ENCODE measurements around the gene WNT6. TPM values are rescaled to one million over a fixed set of nuclear protein-coding genes. Genes with fewer than 3 reads are reported as not detected.

Gene WNT6
- total RNA-seq, 1 experiment from 2014 or later = not detected

- ChIA-PET CTCF (no interaction called here), POLR2A (interaction anchor here (0.5 to 1.4 kb wide), 3 partner anchors 41 to 102 kb away, joined by 3 read pairs; no protein-coding TSS in a partner anchor)
- H3K4me3 Mint-ChIP-seq (ENCODE audit: unreplicated experiment) = no peak overlapping the region
- no peaks in the 10 kb centered on the region for H3K36me3 Mint-ChIP-seq (ENCODE audit: insufficient read depth, unreplicated experiment)
- BruUV-seq (replicated peaks) = no TSS peak
- intact Hi-C loops (cut with micrococcal nuclease) = no loop called here
- no peak for DNase-seq (ENCODE audit: unreplicated experiment)
- no peaks in the 10 kb centered on the region for H3K9me3 Mint-ChIP-seq (ENCODE audit: unreplicated experiment)
- TF ChIP-seq CTCF (IDR thresholded peaks at IDR 0.05; ENCODE audit: unreplicated experiment) = no peak
- H3K27ac Mint-ChIP-seq (ENCODE audit: low read depth, unreplicated experiment) = no peak overlapping the region
- H3K27me3 Mint-ChIP-seq (ENCODE audit: insufficient read depth, unreplicated experiment) = peaks cover 19% of the 10 kb centered on the region
- peaks cover 6% of the 10 kb centered on the region for H3K4me1 Mint-ChIP-seq (ENCODE audit: insufficient read depth, unreplicated experiment)
Observed at GRCh38 chr2:218812861-218813260, 46.7 kb upstream of the WNT6 start.

- BruUV-seq (replicated peaks) = no TSS peak
Observed at GRCh38 chr2:218813771-218814460, 45.7 kb upstream of the WNT6 start.

GRCh38 chr2:218814540-218815243 is 44.9 kb upstream of the WNT6 start:
- CTCF ChIA-PET = interaction anchor here (0.7 to 2.0 kb wide), 3 partner anchors 83 to 168 kb away, joined by 3 to 11 read pairs (median 4); partner anchors contain the start of gene TTLL4
- TF ChIP-seq CTCF (IDR thresholded peaks at IDR 0.05; ENCODE audit: unreplicated experiment) = no peak
- H3K4me3 Mint-ChIP-seq (ENCODE audit: unreplicated experiment) = no peak overlapping the region
- BruUV-seq (replicated peaks) = no TSS peak
- POLR2A ChIA-PET = interaction anchor here (1.4 kb wide), 1 partner anchor 104 kb away, joined by 3 read pairs; no protein-coding TSS in a partner anchor
- intact Hi-C loops (cut with micrococcal nuclease) = no loop called here
- H3K9me3 Mint-ChIP-seq (ENCODE audit: unreplicated experiment) = no peaks in the 10 kb centered on the region
- no peak overlapping the region for H3K27ac Mint-ChIP-seq (ENCODE audit: low read depth, unreplicated experiment)
- H3K36me3 Mint-ChIP-seq (ENCODE audit: insufficient read depth, unreplicated experiment) = no peaks in the 10 kb centered on the region
- peaks cover 6% of the 10 kb centered on the region for H3K4me1 Mint-ChIP-seq (ENCODE audit: insufficient read depth, unreplicated experiment)
- H3K27me3 Mint-ChIP-seq (ENCODE audit: insufficient read depth, unreplicated experiment) = peaks cover 19% of the 10 kb centered on the region
- DNase-seq (ENCODE audit: unreplicated experiment) = no peak

More at GRCh38 chr2:218813771-218814460, 45.7 kb upstream of the WNT6 start:
- H3K9me3 Mint-ChIP-seq (ENCODE audit: unreplicated experiment) = no peaks in the 10 kb centered on the region
- no peak for TF ChIP-seq CTCF (IDR thresholded peaks at IDR 0.05; ENCODE audit: unreplicated experiment)
- DNase-seq (ENCODE audit: unreplicated experiment) = no peak
- H3K27ac Mint-ChIP-seq (ENCODE audit: low read depth, unreplicated experiment) = no peak overlapping the region
- peaks cover 19% of the 10 kb centered on the region for H3K27me3 Mint-ChIP-seq (ENCODE audit: insufficient read depth, unreplicated experiment)
- no peak overlapping the region for H3K4me3 Mint-ChIP-seq (ENCODE audit: unreplicated experiment)
- POLR2A ChIA-PET = interaction anchor here (0.6 to 1.4 kb wide), 2 partner anchors 52 to 103 kb away, joined by 3 read pairs; no protein-coding TSS in a partner anchor
- intact Hi-C loops (cut with micrococcal nuclease) = no loop called here
- CTCF ChIA-PET = interaction anchor here (0.7 to 2.0 kb wide), 2 partner anchors 82 to 103 kb away, joined by 4 to 11 read pairs; partner anchors contain the start of gene TTLL4
- peaks cover 6% of the 10 kb centered on the region for H3K4me1 Mint-ChIP-seq (ENCODE audit: insufficient read depth, unreplicated experiment)
- H3K36me3 Mint-ChIP-seq (ENCODE audit: insufficient read depth, unreplicated experiment) = no peaks in the 10 kb centered on the region

- H3K9me3 Mint-ChIP-seq (ENCODE audit: unreplicated experiment) = no peaks in the 10 kb centered on the region
- DNase-seq (ENCODE audit: unreplicated experiment) = no peak
- H3K36me3 Mint-ChIP-seq (ENCODE audit: insufficient read depth, unreplicated experiment) = no peaks in the 10 kb centered on the region
- CTCF ChIA-PET = interaction anchor here (0.9 to 2.0 kb wide), 2 partner anchors 105 to 168 kb away, joined by 3 to 11 read pairs; partner anchors contain the start of gene TTLL4
- TF ChIP-seq CTCF (IDR thresholded peaks at IDR 0.05; ENCODE audit: unreplicated experiment) = no peak
- peaks cover 6% of the 10 kb centered on the region for H3K4me1 Mint-ChIP-seq (ENCODE audit: insufficient read depth, unreplicated experiment)
- intact Hi-C loops (cut with micrococcal nuclease) = no loop called here
- BruUV-seq (replicated peaks) = no TSS peak
- H3K27me3 Mint-ChIP-seq (ENCODE audit: insufficient read depth, unreplicated experiment) = peaks cover 19% of the 10 kb centered on the region
- no peak overlapping the region for H3K27ac Mint-ChIP-seq (ENCODE audit: low read depth, unreplicated experiment)
- POLR2A ChIA-PET = no interaction called here
- H3K4me3 Mint-ChIP-seq (ENCODE audit: unreplicated experiment) = no peak overlapping the region
Observed at GRCh38 chr2:218815244-218815637, 44.4 kb upstream of the WNT6 start.
